Stimulated activated CD4-positive, alpha-beta T cell treated with anti-CD3 and anti-CD28 coated beads, Interleukin-15, amount 100 ng/mL, for 24 hours (primary cell): Measurements from ENCODE around the gene MLNR.

Source experiments
- DNase-seq: peaks from one replicate; pipeline ENCODE4 v3.0.0-alpha.2; 2020

The MLNR gene, protein sequence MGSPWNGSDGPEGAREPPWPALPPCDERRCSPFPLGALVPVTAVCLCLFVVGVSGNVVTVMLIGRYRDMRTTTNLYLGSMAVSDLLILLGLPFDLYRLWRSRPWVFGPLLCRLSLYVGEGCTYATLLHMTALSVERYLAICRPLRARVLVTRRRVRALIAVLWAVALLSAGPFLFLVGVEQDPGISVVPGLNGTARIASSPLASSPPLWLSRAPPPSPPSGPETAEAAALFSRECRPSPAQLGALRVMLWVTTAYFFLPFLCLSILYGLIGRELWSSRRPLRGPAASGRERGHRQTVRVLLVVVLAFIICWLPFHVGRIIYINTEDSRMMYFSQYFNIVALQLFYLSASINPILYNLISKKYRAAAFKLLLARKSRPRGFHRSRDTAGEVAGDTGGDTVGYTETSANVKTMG

GRCh38 chr13:49220036-49220855 is at the start of gene MLNR:
Gene MLNR (plus strand): TSS chr13:49220338. CDS start chr13:49220338, 0 bp downstream.
- DNase-seq: peak; percentile 62

DNA sequence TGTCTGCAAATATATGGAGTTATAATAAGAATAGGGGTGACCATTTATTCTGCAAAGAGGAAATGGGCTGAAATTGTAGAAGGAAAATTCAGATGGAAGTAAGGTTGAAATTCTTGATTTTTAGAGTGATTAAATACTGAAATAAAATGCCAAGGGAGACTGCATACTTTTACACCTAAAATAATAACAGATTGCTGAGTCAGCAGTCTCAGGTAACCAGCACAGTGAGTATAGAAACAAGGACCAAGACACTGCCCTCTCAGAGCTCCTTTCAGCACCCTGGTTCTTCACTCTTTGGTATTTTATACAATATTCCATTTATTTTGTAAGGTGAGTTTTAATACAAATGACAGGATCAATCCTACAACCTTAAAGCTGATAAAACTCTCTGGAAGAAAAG is 48.8 kb upstream of the MLNR start:
- no peak for DNase-seq

GRCh38 chr13:49183672-49184325 is 36.3 kb upstream of the MLNR start:
- no peak for DNase-seq

- no peak for DNase-seq
These were observed 35.5 kb upstream of the MLNR start for GRCh38 chr13:49184621-49185020.

DNA sequence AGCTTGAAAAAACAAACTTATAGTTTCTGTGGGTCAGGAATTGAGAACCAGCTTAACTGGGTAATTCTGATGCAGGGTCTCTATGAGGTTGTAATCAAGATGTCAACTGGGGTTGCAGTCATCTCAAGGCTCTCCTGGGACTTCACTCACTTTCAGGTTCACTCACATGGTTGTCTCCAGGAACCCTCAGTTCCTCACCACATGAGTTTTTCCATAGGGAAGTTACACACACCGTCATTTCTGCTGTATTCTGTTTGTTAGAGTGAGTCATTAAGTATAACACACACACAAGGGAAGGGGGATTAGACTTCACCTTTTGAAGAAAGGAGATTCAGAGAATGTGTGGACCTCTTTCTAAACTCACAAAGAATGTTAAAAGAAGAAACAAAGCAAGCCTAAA is 34.9 kb upstream of the MLNR start:
- DNase-seq: no peak

GRCh38 chr13:49190901-49191300 is 29.2 kb upstream of the MLNR start:
- no peak for DNase-seq

GRCh38 chr13:49206641-49207040 is 13.5 kb upstream of the MLNR start:
- no peak for DNase-seq

DNA sequence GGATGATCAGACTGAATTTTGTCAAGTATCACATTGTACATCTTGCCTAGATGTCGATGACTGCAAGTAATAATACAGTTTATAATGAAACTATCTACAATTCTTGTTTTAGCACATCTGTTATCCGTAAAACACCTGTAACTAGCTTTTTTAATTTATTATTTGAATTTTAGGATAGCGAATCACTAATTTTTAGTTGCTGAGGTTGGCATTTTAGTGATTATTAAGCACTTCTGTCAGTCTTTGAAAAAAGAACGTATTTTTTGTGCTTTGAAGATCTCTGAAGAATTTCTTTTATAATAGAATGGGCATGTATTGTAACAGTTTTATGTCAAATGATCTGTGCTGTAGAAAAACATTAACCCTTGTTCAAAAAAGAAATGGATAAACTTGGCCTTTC is 11.5 kb upstream of the MLNR start:
- no peak for DNase-seq

GRCh38 chr13:49210114-49210513 is 10.0 kb upstream of the MLNR start:
- no peak for DNase-seq

- DNase-seq: no peak
These were observed 9.5 kb upstream of the MLNR start for GRCh38 chr13:49210669-49211068.

GRCh38 chr13:49213539-49213938 is 6.6 kb upstream of the MLNR start:
- no peak for DNase-seq

DNA sequence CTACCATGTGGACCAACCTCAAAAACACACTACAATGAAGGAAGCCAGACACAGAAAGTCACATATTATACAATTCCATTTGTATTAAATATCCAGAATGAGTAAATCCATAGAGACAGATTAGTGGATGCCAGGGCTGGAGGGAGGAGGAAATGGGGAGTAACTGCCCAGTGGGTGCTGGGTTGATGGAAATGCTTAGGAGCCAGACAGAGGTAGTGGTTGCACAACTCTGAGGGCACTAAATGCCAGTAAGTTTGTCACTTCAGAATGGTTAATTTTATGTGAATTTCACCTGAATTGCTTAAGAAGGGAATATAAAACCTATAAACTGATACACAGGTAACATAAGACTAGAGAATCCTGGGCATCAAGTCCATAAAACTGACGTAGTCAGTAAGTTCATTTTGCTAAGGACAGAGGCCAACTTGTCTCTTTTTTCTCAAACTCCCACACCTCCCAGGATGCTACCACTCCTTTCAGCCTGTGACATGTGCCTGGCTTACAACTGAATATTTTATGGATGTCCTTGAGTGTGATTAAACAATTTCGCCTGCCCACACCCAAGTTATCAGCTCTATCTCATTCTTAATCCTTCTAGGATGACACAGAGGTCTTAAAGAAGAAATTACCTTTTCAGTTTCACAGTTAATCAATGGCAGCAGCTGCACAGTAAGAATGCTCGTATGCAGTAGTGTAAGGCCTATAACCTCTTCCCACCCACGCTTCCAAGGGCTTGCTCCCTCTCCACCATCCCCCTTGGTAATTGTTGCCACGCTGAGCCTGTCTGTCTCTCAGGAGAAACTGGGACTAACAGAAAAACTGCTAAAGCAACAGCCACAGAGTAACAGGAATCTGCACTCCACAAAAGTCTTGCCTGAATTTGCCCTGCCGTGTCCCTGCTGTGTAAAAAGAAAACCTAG is 5.9 kb upstream of the MLNR start:
- no peak for DNase-seq

- DNase-seq: peak; percentile 57
These were observed 5.2 kb upstream of the MLNR start for GRCh38 chr13:49214917-49215376.

- DNase-seq: no peak
These were observed 3.8 kb upstream of the MLNR start for GRCh38 chr13:49216334-49216733.

- DNase-seq: no peak
These were observed 2.1 kb upstream of the MLNR start for GRCh38 chr13:49217962-49218492.

DNA sequence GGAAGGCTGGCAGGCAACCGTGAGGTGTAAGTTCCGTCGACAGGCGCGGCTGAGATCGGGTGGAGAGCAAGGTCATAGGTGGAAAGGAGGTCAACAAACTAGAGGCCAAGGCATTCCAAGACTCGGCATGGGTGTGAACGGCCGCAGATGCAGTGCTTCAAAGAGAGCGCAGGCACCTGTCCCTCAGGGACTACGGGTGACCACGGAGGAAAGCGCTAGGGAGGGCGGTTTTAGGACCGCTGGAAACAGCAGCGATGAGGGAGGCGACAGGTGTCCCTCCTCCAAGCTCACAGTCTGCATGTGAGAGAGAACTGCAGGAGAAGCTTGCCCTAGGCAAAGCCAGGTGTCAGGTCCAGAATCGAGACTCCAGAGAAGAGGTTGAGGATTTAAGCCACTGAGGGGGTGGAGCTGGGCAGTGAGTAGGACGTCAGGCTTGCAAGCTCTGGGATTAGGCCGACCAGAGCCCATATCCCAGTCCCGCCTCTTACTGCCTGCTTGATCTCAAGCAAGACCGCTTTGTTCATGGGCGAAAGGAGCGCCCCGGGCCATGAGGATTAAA is 1.6 kb upstream of the MLNR start:
- no peak for DNase-seq

- no peak for DNase-seq
These were observed 497 bp upstream of the MLNR start for GRCh38 chr13:49219647-49220035.

GRCh38 chr13:49220856-49221589 is 885 bp downstream of the MLNR start:
- DNase-seq: peak; percentile 39

DNA sequence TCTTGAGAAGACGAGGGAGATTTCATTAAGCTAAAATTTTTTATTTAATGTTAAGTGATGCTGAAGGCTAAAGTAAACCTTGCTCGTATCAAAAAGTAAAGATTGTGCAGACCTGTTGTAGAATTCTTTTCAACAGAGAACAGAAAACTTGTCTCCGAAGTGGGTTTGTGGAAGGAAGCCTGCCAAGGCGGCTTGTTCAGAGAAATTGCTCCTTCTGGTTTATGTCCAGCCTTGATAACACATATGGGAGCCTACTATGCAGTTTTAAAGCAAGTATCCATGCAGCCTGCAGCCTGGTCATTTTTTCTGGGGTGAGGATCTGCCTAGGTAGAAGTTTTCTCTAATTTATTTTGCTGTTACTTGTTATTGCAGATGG is 1.4 kb downstream of the MLNR start:
- no peak for DNase-seq

- DNase-seq: no peak
These were observed 5.3 kb downstream of the MLNR start for GRCh38 chr13:49225223-49226042.
